ENCODE results near the gene RIPOR3.
A peak's percentile ranks its signal among the peaks of the same experiment; 100 is the strongest.
"Not testable (repeated sequence)": the region's sequence is repeated elsewhere in the genome, so short reads cannot be mapped to it uniquely, and the experiment has no call there.

Gene RIPOR3

DNA sequence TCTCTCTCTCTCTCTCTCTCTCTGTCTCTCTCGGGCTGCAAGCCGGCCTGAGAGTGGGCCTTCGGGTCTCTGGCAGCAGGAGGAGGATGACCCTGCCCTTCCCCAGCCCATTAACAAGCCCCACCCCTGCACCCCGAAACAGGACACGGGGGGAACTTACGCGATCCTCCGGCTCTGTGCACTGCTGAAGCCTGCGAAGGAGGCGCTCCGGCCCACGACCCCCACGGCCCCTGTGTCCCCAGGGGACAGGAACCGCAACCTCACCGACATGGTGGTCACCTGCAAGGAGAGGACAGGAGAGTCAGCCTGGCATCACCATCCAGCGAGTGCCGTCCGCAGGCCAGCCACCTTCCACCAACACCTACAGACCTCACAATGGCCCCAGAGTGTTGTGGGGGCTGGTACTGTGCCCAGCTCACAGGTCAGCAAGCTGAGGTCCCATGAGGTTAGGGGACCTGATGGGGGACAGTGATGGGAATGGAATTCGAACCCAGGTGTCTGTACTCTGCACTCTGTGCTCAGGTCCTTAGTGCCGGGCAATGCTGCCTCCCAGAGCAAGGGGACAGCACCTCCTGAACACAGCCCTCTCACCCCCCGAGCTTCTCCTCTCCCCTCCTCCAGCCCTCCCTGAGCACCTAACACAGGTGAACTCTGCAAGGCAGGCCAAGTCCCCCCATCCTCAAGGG lies 60.6 kb downstream of the RIPOR3 start:
- DNase-seq = no peak

DNA sequence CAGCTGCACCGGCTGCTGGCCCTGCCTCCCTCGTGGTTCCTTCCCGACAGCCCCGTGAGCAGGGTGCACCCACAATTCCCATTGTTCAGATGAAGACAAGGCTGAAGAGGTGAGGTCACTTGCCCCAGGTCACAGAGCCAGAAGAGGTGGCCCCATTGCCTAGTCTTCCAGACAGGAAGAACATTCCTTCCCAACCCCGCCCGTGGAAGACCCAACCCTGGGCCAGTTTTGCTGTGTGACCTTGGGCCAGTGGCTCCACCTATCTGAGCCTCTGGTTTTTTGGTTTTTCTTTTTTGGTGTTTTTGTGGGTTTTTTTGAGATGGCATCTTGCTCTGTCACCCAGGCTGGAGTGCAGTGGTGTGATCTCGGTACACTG lies 61.7 kb downstream of the RIPOR3 start:
- no peak for DNase-seq

DNA sequence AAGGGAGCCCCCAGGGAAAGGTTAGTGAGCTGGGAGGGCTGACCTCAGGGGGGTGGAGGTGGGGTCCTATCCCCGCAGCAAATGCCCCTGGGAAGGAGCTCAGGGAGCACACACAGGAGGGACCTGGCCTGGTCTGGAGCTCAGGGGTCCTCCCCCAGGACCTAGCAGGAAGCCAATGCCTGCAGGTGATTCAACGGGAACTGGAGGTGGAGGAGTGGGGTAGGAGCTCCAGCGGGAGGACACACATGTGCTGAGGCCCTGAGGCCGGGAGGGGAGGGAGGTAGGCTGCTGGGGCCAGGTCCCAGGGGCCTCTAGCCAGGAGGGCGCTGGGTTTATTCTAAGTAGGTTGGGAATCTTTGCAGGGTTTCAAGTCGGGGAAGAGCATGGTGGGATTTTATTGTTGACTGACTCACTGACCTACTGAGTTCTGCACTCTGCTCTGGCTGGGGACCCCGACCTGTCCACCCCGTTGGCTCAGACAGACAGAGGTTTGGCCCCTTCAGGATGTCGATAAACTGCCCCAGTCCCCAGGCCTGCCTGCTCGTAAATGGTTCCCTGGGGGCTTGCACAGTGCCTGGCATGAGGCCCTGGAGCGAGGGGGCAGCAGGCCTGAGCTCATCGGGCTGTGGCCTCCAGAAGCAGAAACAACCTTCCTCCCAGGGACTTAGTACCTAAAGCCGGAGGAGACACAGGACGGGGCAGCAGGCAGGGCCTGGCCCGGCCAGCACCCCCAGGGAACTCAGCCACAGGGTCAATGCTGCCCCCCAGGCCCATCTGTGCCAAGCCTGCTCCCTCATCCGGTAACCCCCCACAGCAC lies 62.3 kb downstream of the RIPOR3 start:
- no peak for DNase-seq

DNA sequence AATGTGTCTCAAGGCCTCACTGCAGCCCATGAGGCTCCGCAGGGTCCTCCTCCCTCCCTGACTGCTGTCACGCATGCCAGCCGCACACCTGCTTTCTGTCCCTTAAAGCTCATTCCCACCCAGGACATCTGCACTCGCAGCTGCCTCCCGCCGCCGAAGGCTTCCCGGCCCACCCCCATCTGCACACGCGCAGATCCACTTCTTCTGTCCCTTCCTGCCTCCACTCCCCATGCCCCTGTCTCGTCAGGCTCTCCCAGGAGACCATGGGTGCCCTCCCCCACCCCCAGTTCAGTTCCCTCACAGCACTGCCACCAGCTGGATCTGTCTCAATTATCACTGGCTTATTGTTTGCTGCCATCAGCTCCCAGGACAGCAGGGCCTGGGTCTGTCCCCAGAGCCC lies 63.0 kb downstream of the RIPOR3 start:
- no peak for DNase-seq

DNA sequence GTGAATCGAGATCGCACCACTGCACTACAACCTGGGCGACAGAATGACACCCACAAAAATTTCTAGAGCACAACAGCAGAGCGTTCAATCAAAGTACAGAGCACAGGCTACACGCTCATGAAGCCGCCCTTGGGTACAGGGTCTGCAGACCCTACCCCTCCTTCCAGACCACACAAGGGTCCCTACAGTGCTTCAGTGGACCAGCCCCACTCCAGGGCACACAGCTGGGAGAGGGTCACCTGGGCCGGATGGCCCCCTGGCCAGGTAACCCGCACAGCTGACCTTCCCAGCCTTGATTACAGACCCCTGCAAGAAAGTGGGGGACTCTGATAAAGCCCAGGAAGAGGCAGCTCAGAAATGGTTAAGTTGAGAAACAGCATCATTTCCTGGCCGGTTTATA lies 63.6 kb downstream of the RIPOR3 start:
- DNase-seq = no peak

DNA sequence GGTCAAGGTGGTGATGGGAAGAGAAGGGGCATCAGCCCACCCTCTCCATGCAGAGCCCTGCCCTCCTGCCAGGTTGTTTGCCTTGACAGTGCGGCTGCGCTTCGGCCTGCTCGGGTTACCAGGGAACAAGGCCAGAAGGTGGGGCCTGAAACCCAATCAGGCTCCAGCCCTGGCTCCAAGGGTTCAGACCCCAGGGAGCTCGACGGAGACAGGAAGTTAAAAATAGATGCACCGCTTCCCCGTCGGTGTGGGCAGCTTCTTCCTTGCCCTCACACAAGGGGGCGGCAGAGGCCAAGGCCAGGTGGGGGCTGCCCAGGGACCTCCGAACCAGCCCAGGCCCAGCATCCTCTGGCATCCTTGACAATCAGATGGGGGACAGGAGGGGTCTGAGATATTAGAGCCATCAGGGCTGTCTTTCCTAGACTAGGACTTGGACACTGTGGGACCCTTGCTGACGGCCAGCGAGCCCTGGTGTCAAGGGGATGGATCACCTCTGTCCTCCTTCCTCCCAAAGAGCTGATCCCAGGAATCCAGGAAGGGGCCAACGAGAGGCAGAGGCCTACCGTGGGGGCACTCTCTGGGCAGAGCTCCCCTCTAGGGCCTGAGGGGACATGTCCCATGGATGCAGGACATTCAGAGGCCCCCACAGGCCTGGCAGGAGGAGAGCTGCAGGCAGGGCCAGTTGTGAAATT lies 65.2 kb downstream of the RIPOR3 start:
- DNase-seq = peak; percentile 13

DNA sequence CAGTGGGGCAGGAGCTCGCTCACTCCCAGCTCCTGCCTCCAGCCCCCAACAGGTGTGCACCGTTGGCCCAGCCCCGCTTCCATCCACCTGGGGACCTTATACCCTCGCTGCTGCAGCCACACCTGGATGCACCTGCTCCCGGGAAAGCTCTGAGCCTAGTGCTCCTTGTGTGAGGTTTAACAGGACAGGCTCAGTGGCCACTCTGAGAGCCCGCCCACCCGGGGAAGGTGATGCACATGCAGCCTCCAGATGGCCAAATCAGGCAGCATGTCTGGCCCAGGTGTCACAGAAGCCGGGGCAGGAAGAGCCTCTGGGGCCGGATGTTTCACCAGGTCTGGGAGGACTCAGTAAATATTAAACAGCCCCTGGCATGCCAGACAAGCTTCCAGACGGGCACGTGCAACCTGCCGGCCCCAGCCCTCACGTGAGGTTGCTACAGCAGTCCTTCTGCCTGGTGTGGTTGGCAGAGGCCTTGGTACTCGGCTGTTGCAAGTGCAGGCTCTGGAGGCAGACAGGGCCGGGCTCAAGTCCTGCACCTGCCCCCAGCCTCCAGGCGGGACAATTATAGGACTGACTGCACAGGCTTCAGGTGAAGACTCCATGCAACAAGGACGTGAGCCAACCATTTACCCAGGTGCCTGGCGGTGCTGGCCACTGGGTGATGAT lies 66.9 kb downstream of the RIPOR3 start:
- no peak for DNase-seq

DNA sequence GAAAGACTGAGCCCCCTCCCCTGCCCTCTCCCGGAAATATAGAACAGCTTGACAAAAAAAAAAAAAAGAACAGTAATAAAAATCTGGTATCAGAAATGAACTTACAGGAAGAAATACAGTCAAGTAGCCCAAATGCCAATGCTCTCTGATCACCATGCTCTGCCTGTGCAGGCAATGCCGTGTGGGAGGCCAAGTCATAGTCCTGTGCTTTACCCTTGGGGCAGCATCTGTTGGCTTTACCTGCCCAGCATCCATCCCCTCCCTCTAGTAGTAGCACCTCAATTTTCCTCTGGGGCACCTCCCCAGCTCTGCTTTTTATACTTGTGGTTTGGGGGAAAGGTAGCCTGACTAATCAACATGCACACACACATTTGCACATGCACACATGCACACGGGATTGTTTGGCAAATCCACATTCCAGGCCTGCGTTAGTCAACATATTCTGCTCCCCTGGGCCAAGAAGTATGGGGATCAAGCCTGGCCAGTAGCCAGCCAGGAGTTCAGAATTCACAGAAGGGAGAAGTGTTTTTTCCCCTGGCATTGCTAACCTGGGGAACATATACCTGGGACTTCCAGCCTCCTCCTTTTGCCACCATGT lies 70.2 kb downstream of the RIPOR3 start:
- DNase-seq = no peak

DNA sequence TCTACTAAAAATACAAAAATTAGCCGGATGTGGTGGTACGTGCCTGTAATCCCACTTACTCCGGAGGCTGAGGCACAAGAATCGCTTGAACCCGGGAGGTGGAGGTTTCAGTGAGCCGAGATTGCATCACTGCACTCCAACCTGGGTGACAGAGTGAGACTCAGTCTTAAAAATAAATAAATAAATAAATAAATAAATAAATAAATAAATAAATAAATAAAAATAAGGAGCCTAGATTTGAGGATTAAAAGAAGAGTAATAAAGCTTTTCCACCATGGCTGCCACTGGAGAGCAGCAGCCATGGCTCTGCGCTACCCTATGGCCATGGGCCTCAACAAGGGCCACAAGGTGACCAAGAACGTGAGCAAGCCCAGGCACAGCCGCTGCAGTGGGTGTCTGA lies 70.9 kb downstream of the RIPOR3 start:
- not testable (repeated sequence) for DNase-seq

DNA sequence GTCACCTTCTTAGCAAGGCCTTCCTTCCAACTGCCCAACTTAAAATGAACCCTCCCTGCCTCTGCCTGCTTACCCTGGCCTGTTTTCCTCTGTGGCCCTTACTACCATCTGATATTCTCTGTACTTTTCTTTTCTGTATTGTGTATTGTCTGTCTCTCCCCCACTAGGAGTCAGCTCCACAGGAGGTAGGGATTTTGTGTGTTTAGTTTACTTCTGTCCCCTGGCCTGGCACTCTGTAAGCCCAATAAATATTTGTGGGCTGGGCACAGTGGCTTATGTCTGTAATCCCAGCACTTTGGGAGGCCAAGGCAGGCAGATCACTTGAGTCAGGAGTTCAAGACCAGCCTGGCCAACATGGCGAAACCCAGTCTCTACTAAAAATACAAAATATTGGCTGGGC lies 72.8 kb downstream of the RIPOR3 start:
- no peak for DNase-seq

DNA sequence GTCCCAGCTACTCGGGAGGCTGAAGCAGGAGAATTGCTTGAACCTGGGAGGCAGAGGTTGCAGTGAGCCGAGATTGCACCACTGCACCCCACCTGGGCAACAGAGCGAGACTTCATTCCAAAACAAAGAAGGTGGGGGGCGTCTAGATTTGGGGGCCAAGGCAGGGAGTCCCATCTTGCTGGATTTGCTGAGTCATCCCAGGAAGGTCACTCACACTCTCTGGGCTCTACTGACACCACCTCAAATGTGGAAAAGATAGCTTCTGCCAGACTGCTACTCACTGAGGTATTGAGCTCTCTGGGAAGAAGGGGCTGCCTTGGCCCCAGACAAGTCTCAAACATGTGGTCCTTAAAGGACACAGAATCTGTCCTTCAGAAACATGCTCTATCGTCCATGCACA lies 74.3 kb downstream of the RIPOR3 start:
- no peak for DNase-seq

DNA sequence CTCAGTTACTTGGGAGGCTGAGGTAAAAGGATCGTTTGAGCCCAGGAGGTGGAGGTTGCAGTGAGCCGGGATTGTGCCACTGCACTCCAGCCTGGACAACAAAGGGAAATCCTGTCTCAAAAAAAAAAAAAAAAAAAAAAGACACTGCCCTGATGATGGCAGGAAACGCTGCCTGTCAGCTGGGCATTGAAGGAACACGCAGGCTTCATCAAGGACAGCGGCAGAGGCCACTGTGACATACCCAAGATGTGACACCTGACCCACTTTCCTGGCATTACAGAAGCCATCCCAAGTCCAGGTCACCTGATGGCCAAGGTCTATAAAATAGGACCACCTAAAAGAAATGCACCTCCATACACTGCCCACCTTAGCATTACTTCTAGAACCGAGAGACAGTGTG lies 75.9 kb downstream of the RIPOR3 start:
- DNase-seq = no peak

DNA sequence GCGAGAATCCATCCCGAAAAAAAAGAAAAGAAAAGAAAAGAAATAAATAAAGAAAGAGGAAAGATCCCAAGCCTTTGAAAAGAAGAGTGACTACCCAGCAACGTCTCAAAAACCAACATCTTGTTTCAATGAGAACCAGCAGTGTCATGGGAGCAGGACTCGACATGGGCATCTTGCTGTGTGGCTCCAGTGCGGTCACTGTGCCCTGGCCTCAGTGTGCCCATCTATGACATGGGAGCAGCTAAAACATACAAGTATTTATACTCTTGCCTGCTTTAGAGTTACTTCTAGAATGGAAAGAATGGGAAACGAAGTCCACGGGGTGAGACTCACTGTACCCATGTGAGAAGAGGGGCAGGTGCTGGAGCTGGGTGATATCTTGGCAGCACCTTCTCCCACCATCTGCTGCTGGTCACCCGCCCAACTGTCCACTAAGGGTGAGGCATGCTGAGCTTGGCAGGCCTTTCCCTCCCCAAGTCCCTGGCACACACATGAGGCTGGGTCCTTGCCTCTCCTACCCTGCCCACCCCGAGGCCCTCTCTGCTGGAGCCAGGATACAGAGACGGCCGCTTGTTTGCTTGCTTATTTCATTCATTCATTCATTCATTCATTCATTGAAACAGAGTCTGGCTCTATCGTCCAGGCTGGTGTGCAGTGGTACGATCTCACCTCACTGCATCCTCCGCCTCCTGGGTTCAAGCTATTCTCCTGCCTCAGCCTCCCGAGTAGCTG lies 77.7 kb downstream of the RIPOR3 start:
- DNase-seq = no peak

DNA sequence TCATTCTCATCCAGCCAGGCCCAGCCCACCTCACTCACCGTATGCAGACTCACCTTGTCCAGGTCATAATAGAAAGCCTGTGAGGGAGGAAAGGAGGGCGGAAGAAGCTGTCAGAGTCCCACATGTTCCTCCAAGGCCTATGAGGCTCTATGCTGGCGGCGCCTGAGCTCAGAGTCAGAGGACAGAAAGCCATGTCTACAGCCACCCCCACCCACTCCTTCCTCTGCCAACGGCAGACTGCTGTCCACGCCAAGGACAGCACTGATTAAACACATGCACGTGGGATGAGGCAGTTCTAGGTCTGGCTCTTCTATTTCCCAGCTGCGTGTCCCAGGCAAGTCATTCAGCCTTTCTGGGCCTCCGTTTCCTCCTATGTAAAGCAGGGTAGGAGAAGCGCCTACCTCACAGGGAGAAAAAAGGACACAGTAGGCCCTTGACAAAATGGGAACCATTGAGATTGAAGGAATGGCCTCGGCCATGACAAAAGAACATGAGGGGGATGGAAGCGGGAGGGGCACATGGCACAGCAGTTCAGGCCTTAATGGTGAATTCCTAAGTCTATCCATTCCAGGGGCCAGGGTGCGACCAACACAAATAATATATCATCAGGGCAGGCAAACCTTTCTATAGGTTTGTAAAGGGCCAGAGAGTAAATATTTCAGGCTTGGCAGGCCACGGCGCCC lies 80.1 kb downstream of the RIPOR3 start:
- no peak for DNase-seq

DNA sequence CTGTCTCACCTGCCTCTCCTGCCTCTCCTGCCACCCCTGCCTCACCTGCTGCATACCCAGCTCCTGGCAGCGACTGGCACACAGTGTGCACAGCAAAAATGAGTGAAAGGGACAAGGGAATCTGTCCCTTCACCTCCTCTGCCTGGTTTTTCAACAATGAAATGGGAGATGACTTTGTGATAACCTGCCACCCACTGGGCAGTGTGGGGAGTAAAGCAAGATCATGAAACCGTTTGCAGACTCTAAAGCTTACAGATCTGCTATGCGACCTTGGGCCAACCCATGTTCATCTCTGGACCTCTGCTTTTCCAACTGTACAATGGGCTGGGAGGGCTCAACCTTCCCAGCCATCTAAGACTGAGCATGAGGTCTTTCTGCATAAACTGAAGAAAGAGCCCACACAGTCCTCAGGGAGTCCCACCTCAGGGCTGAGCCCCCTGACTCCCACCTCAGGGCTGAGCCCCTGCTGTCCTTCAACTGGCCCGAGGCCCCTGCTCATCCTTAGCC lies 81.1 kb downstream of the RIPOR3 start:
- DNase-seq = no peak

DNA sequence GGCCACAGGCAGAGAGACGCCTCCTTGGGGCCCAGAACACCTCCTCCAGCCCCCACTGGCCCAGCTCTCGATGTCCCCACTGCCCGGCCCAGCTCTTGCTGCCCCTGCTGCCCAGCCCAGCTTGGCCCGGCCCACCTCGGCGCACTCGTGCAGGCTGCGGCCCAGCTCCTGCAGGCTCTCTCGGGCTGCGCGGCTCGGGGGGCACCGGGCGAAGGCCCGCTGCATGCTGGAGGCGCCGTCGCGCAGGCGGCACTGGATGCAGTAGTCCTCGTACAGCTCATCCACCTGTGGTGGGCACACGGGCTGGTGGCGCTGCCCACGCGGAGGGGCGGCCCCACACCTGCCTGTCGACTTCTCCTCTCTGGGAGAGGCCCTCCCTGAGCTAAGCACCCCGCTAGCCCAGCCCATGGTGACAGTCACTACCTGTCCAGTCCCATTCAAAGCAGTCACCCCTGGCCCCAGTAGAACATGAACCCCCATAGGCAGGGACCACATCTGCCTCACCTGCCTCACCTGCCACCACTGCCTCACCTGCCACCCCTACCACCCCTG lies 81.8 kb downstream of the RIPOR3 start:
- no peak for DNase-seq

DNA sequence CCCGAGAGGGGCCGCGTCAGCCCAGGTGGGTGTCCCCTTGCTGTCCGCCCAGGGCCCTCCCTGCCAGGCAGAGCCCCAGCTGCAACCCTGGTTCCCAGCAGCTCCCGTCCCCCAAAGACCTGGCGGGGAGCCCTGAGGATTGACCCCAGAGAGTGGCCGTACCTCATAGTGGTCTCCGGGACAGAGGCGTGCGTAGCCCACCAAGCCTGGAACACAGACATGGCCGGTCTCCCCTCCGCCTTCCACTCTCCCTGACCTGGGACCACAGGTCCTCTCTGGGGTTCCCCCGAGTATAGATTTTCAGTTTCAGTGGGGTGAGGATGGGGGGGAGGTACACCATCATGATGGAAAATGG lies 82.6 kb downstream of the RIPOR3 start:
- DNase-seq = no peak

DNA sequence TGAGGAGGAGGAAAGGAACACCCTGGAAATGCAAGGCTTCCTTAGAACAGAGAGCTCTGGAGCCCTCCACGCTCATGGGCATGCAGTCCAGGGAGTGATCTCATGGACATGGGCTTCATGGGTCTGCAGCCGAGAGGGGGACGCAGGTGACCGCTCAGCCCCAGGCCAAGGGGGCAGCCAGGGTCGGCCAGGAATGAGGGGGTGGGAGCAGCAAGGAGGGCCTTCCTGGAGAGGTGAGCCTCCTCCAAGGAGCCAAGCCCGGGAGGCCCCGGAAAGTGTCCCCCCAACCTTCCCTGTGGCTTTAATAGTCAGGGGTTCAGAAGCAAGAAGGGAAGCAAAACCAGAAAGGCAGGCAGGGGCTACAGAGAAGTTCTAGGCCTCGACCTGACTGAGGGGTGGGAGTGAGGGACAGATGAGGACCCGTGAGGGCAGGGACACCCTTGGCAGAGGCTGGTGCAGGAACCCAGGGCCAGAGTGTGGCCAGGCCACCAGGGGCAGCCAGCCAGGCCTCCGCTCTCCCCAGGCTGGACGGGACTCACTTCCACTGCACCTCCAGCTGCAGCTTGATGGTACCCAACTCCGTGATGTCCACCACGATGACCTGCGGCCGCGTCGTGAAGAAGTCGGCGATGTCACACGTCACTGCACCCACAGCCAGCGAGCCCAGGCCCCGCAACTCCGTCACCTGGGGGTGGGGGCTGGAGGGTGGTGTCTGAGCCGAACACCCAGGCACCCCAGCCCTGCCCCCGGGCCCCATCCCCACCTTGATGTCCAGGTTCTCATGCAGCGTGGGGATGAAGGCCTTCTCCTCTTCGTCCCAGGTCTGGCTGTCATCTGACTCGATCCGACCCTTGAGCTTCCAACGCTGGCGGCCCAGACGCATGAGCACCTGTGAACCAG lies 83.2 kb downstream of the RIPOR3 start:
- DNase-seq = no peak

DNA sequence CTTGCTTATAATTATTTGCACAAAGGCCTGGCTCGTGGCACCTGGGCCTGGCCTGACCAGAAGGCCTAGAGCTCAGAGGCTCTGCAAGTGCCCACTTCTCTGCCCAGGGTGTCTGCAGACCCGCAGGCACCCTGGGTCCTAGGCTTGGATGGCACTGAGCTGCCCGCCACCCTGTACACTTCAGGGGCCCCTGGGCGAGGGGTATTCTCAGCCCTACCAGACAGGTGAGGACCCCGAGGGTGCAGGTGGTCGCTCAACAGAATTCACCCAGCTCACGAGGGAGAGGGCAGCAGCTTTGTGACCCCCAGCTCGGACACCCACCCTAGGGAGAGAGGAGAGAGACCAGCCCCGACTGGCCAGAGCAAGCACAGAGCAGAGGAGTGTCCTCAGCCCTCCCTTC lies 83.9 kb downstream of the RIPOR3 start:
- DNase-seq = no peak

DNA sequence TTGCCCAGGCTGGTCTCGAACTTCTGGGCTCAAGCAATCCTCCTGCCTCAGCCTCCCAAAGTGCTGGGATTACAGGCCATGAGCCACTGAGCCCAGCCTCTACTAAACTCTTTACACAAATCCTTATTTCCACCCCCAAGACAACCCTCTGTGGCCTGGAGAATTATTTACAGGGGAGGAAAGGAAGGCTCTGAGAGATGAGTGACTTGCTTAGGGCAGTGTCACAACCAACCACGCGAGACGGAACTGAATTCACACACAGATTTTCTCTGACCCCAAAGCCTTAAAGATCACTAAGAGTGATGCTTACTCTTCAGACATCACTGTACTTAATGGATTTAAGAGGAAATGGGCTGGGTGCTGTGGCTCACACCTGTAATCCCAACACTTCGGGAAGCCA lies 86.2 kb downstream of the RIPOR3 start:
- DNase-seq = no peak
